Astrocyte of the hippocampus (primary cell): ENCODE measurements around the gene TBC1D14.
"Not testable (repeated sequence)": the region's sequence is repeated elsewhere in the genome, so short reads cannot be mapped to it uniquely, and the experiment has no call there.

Experiments used
- DNase-seq: peaks from one replicate; pipeline ENCODE4 v3.0.0; 2011; ENCODE audit warnings: low read depth, low spot score

TBC1D14 gene

DNA sequence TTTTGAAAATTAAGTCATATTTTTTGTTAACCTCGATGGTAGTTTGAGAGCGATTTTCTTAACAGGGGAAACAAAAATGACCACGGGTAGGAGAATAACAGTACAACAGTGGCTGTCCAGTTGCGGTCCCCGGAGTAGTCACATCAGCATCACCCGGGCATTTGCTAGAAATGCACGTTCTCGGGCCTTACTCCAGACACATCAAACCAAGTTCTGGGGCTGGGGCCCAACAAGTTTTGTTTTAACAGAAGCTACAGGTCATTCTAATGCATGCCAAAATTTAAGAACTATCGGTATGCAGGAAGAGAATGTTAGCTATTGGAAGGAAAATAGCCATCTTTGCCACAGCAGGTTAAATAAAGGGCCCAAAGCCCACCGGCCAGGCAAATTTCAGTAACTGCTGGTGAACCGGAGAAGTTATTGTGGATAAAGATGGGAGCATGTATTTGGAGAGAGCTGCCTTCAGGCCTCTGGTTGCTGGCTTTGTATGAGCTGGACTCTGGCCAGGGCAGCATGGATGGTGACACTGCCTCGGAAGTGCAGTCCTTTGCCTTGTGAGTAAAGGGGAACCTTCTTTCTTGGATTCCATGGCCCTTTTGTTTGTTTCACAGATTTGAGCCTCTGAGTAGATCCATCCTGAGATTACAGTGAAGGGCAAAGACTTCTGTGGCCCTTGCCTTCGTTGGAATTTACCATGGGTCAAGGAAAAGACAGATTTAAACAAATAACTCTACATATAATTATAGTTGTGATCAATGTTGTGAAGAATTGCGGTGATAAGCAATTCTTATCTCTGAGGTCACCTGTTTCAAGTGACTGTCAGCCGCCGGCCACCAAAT lies 62.1 kb downstream of the TBC1D14 start:
- no peak for DNase-seq

DNA sequence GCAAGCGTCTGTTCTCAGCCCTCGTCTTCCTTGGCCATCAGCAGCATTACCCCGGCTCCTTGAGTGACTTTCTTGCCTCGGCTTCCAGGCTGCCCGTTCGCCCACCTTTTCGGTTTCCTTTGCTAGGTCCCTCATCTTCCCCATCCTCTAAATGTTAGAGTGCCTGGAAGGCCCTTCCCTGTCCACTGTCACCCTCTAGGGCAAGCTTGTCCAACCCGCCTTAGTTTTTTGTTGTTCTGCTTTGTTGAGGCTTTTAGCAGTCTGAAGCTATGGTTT lies 62.7 kb downstream of the TBC1D14 start:
- DNase-seq, result no peak

- peak; percentile 54 for DNase-seq
These were observed 63.3 kb downstream of the TBC1D14 start for GRCh38 chr4:6972911-6973310.

DNA sequence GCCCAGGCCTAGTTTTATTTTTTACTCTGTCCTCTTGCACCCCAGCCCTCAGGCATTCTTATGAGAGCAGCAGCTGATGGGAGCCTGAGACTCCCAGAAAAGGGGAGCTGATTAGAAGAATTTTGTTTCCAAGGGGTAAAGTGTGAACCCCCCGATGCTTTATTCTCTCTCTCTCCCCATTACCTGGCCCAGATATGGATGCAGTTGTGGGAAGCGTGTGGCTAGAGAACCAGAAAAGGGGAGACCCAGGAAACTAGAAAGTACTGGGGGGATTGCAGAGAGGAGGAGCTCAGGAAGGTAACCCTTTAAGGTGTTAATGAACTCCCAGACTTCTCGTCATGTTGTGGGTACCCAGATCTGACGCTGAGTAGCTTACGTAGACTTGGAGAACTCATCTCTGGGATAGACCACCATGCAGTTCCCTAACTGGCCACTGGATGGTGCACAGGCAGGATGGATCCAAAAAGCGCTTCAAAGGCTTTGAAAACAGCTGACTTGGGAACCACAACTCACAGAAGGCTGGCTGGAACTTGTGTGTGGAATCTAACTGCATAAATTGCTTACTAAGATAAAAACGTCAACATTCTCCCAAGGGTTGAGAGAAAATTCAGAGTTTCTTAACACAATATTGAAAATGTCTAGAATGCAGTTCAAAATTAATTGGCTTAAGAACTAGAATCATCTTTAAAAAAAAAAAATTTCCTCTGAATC lies 64.7 kb downstream of the TBC1D14 start:
- peak; percentile 94 for DNase-seq

DNA sequence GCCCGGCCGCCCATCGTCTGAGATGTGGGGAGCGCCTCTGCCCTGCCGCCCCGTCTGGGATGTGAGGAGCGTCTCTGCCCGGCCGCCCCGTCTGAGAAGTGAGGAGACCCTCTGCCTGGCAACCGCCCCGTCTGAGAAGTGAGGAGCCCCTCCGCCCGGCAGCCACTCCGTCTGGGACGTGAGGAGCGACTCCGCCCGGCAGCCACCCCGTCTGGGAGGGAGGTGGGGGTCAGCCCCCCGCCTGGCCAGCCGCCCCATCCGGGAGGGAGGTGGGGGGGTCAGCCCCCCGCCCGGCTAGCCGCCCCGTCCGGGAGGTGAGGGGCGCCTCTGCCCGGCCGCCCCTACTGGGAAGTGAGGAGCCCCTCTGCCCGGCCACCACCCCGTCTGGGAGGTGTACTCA lies 68.2 kb downstream of the TBC1D14 start:
- DNase-seq, result not testable (repeated sequence)

DNA sequence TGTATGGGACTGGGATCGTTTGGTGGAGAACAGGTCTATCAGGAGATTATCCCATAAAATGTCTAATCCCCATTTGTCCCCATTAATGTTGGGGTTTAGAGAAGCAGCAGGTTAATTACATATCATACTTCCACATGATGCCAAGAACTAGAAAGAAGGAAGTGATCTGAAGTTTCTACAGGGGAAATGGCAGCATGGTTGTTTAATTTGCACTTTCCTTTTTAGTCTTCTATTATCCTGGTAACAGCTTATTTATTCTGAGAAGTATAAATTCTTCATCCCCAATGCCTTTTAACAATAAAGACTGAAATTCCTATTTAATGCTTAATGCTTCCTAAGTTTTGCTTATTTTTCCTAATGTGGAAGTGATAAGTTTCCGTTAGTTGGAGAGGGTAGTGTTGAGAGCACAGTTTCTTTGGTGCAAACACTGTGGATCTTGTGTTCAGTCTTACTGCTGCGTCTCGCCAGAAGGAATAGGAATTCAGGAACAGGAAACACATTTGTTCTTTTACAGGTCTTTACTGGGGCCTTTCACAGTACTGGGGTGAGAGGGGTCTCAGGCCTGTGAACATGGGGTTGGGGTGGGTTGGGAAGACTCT lies 74.0 kb downstream of the TBC1D14 start:
- no peak for DNase-seq

- peak; percentile 40 for DNase-seq
These were observed 75.2 kb downstream of the TBC1D14 start for GRCh38 chr4:6984612-6985425.

DNA sequence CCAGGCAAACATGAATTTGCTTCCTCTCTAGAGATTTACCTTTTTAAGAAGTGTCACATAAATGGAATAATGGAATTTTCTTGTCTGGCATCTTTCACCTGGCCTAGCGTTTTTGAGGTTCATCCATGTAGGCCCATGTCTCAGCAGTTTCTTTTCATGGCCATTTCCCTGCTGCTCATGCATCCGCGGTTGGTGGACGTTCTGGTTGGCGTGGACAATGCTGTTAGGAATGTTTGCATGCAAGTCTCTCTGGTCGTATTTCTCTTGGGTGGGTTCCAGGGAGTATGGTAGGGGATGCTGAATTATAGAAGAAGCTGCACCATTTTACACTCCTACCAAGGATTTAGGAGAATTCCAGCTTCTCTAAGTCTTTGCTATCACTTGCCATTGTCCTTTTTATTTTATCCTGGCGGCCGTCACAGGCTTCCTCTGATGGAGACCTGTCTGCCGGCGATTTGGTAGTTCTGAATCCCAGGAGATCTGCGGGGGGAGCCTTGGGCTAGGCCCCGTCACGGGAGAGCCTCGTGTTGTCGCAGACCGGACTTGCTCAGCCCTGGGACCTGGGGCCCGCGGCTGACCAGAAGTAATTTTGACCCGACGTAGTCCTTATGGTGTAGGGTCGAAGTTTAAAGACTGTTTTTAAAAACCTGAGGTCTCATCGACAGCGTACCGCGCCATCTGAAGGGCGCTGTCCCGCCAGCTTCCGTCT lies 76.6 kb downstream of the TBC1D14 start:
- DNase-seq, result peak; percentile 84

DNA sequence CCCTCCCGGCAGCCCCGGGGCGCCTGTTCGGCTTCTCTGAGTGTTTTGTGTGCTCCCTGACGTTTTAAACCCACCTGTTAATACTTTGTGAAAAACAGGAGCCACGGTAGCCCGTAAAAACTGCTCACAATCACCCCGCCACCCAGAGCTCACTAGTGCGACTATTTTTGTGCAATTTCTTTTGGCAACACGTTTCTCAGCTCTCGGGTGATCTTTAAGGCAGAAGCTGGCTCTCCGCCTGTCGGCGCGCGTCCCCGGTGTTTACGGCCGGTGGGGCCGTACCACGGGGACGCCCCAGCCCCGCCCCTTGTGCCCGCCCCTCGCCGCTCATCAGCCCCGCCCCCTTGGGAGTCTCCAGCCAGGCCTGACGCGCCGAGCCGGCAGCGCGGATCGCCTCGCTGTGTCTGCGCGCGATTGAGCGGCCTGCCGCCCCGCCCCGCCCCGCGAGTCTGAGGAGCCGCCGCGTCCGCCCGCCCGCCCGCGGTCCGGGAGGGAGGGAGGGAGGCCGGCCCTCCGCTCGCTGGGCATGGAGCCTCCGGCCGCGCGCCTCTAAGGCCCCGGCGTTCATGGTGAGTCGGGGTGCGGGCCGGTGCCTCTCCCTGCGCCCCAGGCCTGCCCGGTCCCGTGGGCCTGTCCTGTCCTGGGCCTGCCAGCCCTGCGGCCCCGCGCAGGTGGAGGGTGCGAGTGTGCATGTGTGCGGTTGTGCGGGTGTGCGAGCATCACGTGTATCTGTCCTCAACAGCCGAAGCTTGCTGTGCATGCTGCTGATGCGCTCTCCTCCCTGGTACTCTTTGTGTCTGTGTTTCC lies 77.4 kb downstream of the TBC1D14 start:
- peak; percentile 98 for DNase-seq

- DNase-seq, result no peak
These were observed 77.9 kb downstream of the TBC1D14 start for GRCh38 chr4:6987588-6987961.

GRCh38 chr4:6988016-6988715 lies 78.5 kb downstream of the TBC1D14 start:
- DNase-seq, result no peak

- no peak for DNase-seq
These were observed 79.8 kb downstream of the TBC1D14 start for GRCh38 chr4:6989331-6989923.

GRCh38 chr4:6990661-6991060 lies 81.0 kb downstream of the TBC1D14 start:
- DNase-seq, result no peak

- DNase-seq, result no peak
These were observed 81.6 kb downstream of the TBC1D14 start for GRCh38 chr4:6991249-6991648.

DNA sequence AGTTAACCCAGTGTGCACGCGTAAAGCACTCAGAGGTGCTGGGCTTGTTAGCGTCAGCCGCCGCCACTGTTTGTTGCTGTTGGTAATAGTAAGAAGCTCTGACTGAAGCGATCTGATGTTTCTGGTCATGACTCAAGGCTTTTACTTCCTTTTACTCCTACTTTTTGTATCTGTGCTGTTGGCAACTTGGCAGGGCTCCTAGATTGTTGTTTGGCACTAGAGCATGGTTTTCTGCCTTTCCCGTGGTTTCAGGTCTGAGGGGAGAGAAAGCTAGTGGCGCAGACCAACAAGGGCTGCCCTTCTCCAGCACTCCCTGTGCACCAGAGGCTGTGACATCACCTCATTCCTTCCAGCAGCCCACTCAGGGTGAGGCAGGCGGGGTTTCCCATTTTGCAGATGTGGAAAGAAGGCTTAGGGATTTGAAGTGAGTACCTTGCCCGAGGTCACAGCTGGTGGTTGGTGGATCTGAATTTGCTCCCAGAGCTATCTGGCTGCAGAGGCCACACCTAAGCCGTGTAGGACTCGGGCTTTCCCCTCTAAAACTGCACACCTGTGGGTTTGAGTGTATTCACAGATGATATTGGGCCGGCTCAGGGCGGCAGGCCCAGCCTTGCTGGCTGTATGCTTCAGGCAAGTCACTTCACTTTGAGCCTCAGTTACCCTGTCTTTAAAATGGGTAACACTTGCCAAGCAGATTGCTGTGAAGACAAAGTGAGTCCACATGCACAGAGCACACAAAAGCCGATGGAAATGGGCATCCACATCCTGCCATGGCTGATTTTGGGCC lies 82.3 kb downstream of the TBC1D14 start:
- DNase-seq, result peak; percentile 96

DNA sequence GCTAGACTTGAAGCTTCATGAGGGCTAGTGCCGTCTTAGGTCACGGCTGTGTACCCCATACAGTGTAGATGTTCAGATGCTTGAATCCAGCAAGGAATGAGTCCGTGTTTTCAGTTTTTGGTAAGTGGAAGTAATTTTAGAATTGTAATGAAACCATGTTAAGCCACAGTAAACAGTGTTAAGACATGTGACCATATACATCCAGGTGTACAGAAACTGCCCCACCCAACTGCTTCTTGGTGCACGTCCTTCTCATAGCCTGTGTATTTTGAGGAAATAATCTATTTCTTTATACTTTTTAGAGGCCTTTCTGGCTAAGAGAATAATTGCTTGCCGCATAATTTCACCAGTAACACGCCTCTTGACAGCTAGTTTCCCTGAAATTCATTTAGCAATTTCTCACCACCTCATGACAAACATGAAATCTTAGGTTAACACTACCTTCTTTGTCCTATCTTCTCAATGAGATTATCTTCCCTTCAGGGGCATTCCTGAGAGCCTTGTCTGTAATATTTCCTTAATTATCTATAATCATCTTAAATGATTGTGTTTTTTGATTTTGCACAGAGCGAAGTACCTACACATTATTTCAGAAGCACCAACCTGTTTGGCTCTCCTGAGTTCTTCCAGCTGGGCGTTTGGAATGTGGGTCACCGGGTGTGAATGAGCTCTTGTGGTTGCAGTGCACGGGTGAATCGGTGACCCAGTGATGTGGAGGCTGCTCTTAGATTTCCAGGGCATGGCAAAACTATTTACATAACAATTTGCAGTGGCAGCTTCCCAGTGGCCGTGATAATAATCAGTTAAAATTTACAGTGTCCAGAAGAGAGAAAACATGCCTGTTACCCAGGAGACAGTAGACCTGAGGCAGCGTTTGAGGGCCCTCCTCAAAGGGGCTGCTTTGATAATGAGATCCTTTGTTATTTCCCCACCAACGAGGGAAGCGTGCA lies 83.4 kb downstream of the TBC1D14 start:
- DNase-seq, result peak; percentile 65

DNA sequence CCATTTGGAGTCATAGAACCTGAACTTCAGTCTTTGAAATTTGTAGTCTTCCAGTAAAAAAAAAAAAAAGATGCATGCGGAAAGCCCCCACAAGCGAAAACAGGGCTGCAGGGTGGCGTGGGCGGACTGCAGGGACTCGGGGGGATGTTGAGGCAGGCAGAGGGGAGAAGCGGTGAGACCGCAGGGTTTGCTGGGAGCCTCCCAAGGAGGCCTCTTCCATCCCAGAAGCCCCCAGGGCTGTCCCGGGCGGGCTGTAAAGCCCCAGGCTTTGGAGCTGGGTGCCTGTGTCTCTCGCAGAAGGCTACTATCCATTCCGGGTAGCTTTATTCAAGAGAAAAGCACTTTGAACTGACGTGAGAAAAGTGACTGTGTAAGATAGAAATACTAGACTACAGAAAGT lies 86.9 kb downstream of the TBC1D14 start:
- DNase-seq, result no peak
